CD4-positive, alpha-beta T cell treated with Interleukin-15 for 4 hours (primary cell): ENCODE results near the gene C15orf40.
"Not testable (repeated sequence)": the region's sequence is repeated elsewhere in the genome, so short reads cannot be mapped to it uniquely, and the experiment has no call there.

Experiments
- DNase-seq: peaks from one replicate; pipeline ENCODE4 v3.0.0-alpha.2; 2020; ENCODE audit warnings: low spot score

C15orf40 gene

GRCh38 chr15:83011271-83012075 is at the start of gene C15orf40:
TSS of gene C15orf40 (minus strand) at chr15:83011639. CDS start at chr15:83011607, 32 bp downstream.
- peak; percentile 94 for DNase-seq

DNA sequence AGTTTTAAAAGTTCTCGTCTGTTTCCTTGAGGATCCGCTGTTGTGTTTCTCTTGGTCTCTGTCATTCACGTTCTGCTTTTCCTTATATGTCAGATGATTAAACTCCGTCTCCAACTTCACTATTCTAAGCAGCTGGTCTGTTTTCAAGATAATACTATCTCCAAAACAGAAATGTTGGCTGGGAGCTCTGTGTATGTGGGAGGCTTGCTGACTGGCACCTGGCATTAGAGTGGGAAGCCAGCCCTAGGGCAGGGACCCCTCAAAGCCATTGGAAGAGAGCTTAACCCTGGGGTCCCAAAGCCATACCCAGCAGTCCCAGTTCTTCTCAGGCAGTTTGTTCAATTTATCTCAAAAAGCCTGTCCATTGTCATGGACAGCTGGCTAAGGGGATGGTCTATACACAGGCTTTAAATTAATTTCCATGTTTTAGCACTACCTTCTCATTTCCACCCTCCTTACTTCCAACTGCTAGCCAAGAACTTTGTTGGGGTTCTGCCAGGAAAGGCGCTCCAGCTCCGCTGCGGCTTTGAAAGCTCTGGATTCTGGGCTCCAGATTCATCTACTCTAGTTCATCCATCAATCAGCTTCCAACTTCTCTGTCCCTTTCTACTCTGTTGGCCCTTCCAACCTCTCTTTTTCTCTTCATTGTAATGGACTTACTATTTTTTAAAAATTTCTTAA is 46.4 kb upstream of the C15orf40 start:
- DNase-seq, result no peak

DNA sequence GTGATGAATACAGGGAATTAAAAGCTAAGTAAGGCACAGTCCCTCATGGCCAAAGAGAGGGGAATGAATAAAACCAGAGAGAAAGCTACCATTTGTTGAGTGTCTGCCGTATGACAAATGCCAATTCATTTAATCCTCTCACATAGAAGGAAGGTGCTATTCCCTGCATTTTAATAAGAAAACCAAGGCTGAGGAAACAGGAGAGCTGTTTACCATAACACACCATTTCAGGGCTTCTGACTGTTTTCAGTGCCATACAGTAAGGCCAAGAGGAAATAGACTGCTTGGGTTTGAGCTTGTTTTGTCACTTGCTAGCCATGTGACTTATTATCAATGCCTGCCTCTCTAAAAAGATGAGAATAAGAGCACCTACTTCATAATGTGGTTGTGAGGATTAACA is 45.6 kb upstream of the C15orf40 start:
- DNase-seq, result no peak

DNA sequence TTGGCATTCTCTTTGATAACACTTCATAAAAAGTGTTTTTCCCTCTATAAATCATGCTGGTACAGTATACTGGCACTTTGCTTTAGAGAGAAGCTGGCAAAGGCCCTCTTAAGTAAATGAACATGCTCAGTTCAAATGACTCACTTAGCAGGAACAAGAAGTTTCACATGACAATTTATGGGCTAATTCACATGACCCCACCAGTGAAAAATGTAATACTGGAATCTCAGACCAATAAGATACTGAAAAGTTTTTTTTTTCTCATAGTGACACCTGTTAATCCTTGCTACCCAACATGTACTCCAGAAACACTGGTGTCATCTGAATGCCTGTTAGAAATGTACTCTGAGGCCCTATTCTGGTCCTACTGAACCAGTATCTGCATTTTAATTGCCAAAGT is 41.7 kb upstream of the C15orf40 start:
- DNase-seq, result no peak

DNA sequence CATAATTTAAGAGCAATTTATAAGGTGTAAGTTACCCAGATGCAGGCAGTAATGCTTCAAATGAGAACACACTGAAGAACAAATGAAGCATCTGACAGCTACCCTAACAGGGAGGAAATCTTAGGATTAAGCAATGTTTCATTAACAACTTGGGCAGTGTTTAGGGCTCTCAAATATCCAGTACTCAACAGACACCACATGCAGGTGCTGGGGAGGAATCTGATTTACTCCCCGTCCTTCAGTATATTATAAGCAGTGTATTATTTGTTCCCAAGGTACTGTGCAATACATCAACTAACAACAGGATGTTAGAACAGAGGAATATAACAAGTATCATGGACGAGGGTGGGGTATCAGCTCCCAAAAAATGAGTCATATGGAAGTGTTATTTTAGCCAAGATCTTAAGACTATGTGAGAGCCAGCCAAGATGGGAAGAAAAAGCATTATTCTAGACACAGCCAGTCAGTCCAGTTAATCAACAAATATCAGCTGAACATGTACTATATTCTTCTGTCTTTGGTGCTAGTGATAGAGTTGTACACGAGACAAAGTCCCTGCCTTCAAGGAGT is 35.2 kb upstream of the C15orf40 start:
- no peak for DNase-seq

DNA sequence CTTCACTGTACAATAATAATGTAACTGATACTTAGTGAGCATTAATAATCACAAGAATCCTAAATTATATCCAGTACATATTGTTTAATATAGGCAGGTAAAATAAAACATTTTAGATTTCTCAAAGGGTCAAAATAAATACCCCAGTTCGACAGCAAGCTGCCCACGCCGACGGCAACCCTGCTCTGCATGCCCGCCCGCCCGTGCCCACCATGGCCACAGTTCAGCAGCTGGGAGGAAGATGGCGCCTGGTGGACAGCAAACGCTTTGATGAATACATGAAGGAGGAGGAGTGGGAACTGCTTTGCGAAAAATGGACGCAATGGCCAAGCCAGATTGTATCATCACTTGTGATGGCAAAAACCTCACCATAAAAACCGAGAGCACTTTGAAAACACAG is 32.7 kb upstream of the C15orf40 start:
- DNase-seq, result no peak

DNA sequence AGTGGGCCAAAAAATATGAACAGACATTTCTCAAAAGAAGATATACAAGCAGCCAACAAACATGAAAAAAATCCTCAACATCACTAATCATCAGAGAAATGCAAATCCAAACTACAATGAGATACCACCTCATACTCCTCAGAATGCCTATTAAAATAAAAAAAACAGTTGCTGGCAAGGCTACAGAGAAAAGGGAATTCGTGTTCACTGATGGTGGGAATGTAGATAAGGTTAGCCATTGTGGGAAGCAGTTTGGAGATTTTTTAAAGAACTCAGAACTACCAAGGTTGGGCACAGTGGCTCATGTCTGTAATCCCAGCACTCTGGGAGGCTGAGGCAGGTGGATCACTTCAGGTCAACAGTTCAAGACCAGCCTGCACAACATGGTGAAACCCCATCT is 27.8 kb upstream of the C15orf40 start:
- DNase-seq, result no peak

DNA sequence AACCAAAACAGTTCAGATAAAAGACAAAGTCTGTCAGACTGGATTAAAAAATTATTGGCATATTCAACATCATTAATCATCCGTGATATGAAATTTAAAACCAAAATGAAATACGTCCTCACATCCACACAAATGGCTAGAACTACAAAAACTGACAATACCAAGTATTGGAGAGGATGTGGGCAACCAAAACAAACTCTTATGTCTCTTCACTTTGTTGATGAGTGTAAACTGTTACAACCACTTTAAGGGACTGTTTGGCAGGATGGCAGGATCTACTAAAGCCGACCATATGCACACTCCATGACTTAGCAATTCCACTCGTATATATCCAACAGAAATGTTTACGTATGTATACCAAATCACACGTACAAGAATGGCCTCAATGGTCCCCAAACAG is 24.8 kb upstream of the C15orf40 start:
- no peak for DNase-seq

DNA sequence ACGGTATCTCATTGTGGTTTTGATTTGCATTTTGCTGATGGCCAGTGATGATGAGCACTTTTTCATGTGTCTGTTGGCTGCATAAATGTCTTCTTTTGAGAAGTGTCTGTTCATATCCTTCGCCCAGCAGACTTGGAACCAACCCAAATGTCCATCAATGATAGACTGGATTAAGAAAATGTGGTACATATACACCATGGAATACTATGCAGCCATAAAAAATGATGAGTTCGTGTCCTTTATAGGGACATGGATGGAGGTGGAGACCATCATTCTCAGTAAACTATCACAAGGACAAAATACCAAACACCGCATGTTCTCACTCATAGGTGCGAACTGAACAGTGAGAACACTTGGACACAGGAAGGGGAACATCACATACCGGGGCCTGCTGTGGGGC is 19.8 kb upstream of the C15orf40 start:
- DNase-seq, result not testable (repeated sequence)

- no peak for DNase-seq
These were observed 18.6 kb upstream of the C15orf40 start for GRCh38 chr15:83030021-83030420.

DNA sequence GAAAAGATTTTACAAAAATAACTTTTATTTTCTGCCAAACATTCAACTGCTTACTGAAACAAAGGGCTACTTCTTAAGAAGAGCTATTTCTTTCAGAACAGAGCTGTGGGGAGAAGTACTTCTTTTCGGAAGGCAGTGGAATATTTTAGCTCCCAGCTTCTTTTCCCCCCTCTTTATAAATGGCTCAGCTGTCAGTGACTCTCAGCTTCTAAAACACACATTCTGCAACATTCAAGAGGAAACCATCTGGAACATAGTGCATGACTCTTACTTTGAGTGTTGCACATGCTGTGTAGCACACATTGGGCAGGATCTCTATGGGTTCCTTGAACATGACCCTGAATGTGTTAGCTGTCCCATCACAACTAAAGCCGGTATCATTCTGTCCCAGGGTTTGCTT is 7.0 kb upstream of the C15orf40 start:
- no peak for DNase-seq

DNA sequence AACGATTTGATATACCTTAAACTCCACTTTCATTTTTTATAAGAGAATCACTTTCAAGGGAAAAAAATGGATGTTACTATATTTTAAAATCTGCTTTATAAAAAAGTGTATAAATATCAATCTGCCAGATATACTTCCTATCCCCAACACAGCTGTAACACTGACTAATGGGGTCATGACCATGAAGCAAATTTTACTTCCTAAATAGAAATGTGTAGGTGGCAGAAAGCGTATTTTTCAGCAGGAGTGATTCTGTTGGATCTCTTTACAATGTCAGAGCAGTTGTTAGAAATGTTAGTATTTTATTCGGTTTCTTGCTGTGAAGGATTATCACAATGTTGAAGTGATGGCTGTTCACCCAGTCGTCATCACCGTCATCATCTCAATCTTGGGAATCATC is 5.5 kb upstream of the C15orf40 start:
- no peak for DNase-seq

DNA sequence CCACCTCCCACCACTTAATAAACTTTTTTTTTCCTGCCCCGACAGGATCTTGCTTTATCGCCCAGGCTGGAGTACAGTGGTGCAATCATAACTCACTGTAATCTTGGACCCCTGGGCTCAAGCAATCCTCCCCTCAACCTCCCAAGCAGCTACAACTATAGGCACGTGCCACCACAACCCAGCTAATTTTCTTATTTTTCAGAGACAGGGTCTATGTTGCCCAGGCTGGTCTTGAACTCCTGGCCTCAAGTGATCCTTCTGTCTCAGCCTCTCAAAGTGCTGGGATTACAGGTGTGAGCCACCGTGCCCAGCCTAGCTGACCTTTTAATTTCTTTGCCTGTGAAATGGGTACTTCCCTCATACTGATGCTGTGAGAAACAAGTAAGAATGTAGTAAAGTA is 3.9 kb upstream of the C15orf40 start:
- no peak for DNase-seq

GRCh38 chr15:83014205-83014653 is 2.8 kb upstream of the C15orf40 start:
- no peak for DNase-seq

DNA sequence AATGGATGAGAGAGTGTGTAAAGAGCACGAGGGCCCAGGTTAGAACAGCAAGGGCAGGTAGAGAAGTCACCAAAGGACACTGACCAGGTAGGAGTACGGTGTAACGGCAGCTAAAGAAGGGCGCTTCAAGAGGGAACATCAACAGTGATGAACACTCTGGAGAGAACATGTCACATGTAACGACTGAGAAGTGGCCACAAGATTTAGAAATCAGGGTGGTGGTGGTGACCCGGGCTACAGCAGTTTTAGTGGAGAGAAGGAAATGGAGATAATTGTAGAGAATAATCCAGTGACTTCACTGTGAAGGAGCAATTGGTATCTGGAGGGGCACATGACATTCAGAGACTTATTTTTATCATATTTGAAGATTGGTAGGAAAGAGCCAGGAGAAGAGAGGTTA is 1.2 kb upstream of the C15orf40 start:
- no peak for DNase-seq

DNA sequence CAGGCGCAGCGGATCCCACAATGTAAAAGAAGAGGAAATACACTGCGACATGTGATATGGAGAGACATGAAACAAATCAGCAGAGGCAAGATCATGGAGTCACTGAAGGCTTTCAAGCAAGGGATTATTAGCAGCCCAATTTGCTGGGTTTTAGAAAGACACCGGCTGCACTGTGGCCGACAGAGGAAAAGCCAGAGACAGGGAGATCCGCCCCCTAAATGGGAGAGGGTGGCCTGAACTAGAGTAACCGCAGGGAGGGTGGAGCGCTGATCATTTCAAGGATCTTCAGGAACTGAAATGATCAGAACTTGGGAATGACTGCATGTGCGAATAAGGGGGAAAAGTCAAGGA is 612 bp upstream of the C15orf40 start:
- DNase-seq, result no peak

DNA sequence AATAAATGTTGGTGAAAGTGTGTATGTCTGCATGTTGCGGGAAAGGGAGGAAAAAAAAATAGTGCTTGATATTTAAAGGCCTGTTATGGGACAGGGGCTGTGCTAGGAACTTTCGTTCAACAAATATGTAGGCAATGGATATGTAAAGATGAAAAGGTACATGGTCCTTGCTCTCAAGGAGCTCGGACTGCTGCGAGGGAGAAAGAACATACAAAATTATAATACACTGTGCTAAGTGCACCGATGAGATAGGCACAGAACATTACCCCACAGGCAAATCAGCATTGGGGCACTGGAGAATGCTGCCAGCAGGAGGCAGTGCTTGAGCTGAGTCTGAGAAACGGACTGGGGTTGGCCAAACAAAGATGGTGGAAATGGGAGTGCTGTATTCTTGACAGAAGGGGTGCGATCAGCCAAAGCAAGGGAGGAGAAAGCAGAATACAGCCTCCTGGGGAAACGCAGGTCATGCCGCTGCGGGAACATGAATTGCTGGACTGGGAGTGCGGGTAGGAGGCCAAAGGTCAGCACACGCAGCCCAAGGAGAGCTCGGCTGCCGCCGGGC is 649 bp downstream of the C15orf40 start:
- DNase-seq, result peak; percentile 81

DNA sequence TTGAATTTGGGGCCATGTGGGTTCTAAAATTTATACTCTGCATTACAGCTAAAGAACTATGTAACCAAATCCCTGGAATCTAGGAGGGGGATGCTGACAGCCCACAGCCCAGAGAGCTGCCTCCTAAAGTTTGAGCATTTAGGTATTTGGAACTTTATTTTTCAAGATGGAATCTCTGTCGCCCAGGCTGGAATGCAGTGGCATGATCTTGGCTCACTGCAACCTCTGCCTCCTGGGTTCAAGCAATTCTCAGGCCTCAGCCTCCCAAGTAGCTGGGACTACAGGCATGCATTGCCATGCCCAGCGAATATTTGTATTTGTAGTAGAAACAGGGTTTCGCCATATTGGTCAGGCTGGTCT is 10.8 kb downstream of the C15orf40 start:
- DNase-seq, result not testable (repeated sequence)

DNA sequence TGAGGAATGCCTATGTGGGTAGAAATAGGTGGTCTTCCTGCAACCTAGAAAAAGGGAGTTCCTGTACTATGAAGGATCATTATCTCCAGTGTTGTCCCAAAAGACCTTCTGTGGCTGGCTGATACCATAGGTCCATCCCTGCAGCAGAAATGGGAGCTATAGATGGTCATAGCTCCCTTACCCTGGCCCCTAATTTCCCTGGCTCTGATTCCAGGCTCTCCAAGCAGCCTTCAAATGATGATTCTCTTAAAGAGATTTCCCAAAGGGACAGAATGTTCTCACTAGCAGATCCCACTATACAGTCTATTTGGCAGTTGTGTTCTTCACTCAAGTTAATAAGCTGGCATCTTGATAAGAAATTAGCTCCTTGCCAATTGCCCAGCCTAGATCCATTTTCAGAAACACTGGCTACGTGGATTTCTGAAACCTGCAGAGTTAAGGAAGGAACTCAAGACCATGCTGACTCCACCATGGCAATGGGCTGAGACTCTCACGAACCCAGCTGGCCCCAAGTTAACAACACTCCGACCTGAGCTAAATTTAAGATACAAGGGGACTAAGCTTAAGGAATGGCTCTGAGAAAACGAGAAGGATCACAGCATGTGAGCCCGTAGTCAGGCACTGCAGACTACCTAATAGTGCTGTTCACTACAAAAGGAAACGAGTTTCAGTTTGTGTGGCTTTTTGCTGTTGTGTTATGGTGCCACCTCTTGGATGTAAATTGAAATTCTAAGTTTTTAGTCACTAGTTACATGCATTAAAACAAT is 11.4 kb downstream of the C15orf40 start:
- peak; percentile 57 for DNase-seq

- no peak for DNase-seq
These were observed 12.0 kb downstream of the C15orf40 start for GRCh38 chr15:82999426-82999825.

DNA sequence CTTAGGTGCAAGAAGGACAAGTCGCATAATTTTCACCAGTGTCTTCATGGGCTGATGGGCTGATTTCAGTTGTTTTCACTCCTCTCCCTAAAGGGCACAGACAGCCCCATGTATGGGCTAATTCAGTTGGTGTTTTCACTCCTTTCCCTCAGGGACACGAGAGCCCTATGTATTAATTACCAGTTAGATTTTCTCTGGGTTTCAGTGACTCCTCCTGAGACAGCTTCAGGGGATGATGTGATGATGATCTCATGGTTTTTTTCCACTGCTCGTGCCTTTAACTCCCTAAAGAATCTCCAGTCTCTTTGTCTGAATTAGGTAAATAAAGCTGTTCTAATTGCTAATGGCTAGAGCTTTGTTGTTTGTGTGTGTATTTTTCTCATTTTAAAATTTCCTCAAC is 15.5 kb downstream of the C15orf40 start:
- DNase-seq, result no peak

DNA sequence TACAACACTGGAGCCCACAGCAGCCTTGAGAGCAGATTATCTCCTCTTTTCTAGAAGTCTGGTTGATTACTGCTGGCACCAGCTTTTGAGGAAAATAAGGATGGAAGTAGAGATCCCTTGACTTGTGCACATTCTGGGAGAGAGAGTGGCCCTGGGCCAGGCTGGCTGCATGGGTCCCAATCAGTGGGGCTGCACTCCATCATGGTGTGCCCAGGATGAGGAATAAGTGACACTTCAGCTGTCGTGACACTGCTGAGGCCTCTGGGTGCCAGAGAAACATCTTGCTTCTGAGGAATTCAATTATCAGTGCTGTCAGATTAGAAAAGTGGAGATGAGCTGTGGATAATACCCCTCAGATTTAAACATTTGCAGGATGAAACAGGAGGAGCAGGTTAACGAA is 16.4 kb downstream of the C15orf40 start:
- no peak for DNase-seq
